ENCODE results near the gene TUT1.

DNA sequence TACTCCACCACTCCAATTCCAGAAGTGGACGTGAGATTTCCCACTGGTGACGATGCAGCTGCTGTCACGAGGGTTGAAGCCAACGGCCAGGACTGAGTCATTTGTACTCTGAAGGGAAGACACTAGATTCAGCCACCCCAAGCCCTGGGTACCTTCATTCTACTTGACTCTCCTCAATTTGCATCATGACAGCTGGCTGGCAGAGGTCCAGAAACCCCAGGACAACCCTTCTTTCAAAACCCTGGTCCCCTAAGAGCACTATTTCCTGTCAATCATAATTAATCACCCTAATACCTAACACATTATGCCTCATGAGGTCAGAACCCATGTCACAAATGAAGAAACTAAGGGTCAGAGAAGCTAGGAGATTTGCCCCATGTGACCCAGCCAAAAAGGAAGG is 16.4 kb upstream of the TUT1 start:
- TF ChIP-seq CTCF (IDR thresholded peaks at IDR 0.05) (no peak), POLR2AphosphoS5 (IDR thresholded peaks at IDR 0.05) (no peak)

Data from prostate gland (tissue), 2 donors.